ENCODE data around the gene EML6. TPM values are rescaled to one million over a fixed set of nuclear protein-coding genes. Genes with fewer than 3 reads are reported as not detected.

The EML6 gene
- total RNA-seq, 1 experiment from 2014 or later = 1.5 TPM

DNA sequence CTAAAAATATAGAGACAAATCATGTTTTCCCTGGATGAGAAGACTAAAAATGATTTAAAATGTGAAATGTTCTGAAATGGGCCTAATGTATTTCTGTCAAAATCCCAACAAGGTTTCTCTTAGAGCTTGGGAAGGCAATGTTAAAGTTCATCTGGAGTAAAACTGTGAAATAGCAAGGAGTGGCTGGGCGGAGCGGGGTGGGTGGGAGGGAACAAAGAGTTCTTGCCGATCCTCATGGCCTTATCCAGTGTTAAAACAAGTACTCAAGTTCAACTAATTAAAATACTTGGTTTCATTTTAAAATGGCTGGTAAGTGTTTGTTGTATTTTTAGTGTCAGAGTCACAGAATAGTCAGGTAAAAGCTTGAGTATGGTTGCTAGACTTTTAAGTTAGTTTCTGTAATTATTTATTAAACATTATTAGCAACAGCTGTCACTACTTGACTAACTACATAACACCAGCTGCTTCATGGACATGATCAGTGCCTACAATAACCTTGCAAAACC is 239.5 kb downstream of the EML6 start:
- Histone ChIP-seq H2AFZ (ENCODE audit: low read length) (no peak overlapping the region), H3K79me2 (ENCODE audit: insufficient read depth, low read length) (no peaks in the 10 kb centered on the region), H3K23me2 (ENCODE audit: insufficient read length, low read depth, low read length, poor library complexity, severe bottlenecking) (no peaks in the 10 kb centered on the region), H3K56ac (ENCODE audit: insufficient read length, low read depth, low read length) (no peak overlapping the region), H3K14ac (ENCODE audit: insufficient read depth, low read length) (no peak overlapping the region), H3T11ph (ENCODE audit: low read length) (no peak overlapping the region), H3K9me3 (ENCODE audit: control insufficient read depth, low read depth, low read length) (no peaks in the 10 kb centered on the region), H3K4ac (ENCODE audit: low read depth, low read length) (no peak overlapping the region), H3K23ac (ENCODE audit: insufficient read length, low read depth, low read length) (no peak overlapping the region), H3K79me1 (ENCODE audit: insufficient read depth, low read depth, low read length, poor library complexity, severe bottlenecking) (no peaks in the 10 kb centered on the region), H3K4me2 (ENCODE audit: insufficient read depth, insufficient read length, low read length) (no peak overlapping the region), H2AK5ac (ENCODE audit: insufficient read length, low read length) (no peak overlapping the region), H3K18ac (ENCODE audit: insufficient read length, low read depth, low read length) (no peak overlapping the region), H2BK5ac (ENCODE audit: insufficient read length, low read length) (no peak overlapping the region), H4K20me1 (ENCODE audit: control insufficient read depth, insufficient read depth, insufficient read length) (no peaks in the 10 kb centered on the region), H3K4me1 (ENCODE audit: insufficient read depth, low read length) (peaks cover 2% of the 10 kb centered on the region; the same call in 1 of the 2 replicates), H2BK20ac (ENCODE audit: low read depth, low read length, poor library complexity, severe bottlenecking) (no peak overlapping the region), H4K91ac (ENCODE audit: insufficient read length, low read depth, low read length) (no peak overlapping the region), H4K8ac (replicated peaks; ENCODE audit: insufficient read length, low read depth, low read length) (no peak overlapping the region), H3K27me3 (ENCODE audit: insufficient read depth, low read length) (no peaks in the 10 kb centered on the region), H2BK12ac (ENCODE audit: insufficient read length, low read depth, low read length) (no peak overlapping the region), H4K5ac (ENCODE audit: insufficient read length, low read depth, low read length) (no peak overlapping the region), H3K27ac (ENCODE audit: insufficient read length, low read depth, low read length) (no peak overlapping the region), H2BK15ac (ENCODE audit: low read depth, low read length) (no peak overlapping the region), H2BK120ac (ENCODE audit: low read depth, low read length, poor library complexity, severe bottlenecking) (no peak overlapping the region), H3K9ac (ENCODE audit: extremely low read depth, insufficient read length, low read length) (no peak overlapping the region)
- Mint-ChIP-seq H3K27ac (no peak overlapping the region), H3K4me3 (no peak overlapping the region), H3K36me3 (ENCODE audit: insufficient read depth in 1 of 3, low read depth in 3 of 3) (peaks cover 6 to 11% (median 7%) of the 10 kb centered on the region in 3 experiments), H3K9me3 (no peaks in the 10 kb centered on the region), H3K4me1 (peaks cover 29 to 33% of the 10 kb centered on the region in 2 experiments), H3K27me3 (ENCODE audit: low read depth) (no peaks in the 10 kb centered on the region; the same call in 1 of the 2 replicates)
- no CpG with 5 or more reads among the region's 3 CpGs for WGBS (ENCODE audit: extremely low coverage, insufficient read length, low lambda C conversion rate)
- TF ChIP-seq CTCF (conservative IDR thresholded peaks at IDR 0.05) = no peak
- no peak for DNase-seq
